NCI-H82 (cell line): ENCODE measurements around the gene FOXL2NB.
A peak's percentile ranks its signal among the peaks of the same experiment; 100 is the strongest.

Experiments
- DNase-seq: peaks from one replicate; lab custom pipeline; 2025; lab: John Stamatoyannopoulos, UW

The FOXL2NB gene

DNA sequence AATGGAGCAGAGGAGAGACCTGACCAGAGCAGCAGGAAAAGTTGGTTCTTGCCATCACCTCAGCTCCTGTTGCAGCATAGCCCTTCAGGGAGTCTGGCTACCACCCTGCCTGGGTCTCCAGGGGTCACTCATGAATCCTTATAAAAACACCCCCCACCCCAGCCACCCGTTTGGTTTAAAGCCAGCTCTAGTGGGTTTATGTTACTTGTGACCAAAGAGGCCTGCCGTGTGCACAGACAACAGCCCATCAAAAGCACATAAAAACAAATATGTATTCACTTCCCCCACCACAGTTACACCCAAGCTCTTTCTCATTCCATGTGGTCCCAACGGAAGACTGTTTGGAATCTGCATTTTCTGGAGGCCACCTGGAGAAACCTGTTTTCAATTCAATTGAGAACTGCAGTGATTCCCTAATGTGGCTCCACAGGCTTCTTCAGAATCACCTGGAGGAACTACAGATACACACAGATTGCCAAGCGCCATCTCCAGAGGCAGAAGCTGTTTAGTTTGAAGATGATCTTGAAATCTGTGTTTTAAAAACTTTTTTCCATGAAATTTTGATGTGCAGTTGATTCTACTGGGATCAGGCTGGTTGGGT is 13.8 kb upstream of the FOXL2NB start:
- DNase-seq = no peak

DNA sequence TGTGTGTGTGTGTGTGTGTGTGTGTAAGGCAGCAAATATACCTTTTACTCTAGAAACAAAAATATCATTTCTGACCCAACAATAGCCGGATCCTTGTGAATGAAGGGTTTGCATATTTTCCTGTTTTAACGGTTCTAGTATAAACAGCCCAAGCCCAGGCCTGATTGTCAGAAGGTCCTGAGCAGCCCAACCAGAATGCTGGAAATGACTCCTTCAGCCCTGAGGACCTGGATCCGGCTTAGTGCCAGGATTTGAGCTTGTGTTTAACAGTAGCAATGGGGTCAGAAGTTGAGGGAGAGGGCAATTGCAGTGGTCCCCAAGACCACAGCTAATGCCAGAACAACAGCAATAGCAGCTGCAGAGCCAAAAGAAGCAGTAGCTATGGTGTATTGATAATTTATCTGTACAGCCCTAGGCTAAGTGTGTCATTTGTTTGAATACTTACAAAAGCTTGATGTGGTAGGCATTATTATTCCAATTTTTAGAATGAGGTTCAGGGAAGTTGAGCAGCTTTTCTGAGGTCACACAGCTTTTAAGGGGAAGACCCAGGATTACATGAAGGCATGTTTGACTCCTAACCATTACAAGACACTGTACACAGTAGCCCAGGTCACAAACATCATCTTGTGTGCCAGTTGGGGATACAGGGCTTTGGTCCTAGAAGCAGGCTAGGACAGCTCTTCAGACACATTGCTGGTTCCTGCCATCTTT is 12.9 kb upstream of the FOXL2NB start:
- DNase-seq = no peak

- DNase-seq = no peak
Observed at GRCh38 chr3:138935505-138935862, 11.5 kb upstream of the FOXL2NB start.

GRCh38 chr3:138935863-138936740 is 10.9 kb upstream of the FOXL2NB start:
- DNase-seq = peak; percentile 82

DNA sequence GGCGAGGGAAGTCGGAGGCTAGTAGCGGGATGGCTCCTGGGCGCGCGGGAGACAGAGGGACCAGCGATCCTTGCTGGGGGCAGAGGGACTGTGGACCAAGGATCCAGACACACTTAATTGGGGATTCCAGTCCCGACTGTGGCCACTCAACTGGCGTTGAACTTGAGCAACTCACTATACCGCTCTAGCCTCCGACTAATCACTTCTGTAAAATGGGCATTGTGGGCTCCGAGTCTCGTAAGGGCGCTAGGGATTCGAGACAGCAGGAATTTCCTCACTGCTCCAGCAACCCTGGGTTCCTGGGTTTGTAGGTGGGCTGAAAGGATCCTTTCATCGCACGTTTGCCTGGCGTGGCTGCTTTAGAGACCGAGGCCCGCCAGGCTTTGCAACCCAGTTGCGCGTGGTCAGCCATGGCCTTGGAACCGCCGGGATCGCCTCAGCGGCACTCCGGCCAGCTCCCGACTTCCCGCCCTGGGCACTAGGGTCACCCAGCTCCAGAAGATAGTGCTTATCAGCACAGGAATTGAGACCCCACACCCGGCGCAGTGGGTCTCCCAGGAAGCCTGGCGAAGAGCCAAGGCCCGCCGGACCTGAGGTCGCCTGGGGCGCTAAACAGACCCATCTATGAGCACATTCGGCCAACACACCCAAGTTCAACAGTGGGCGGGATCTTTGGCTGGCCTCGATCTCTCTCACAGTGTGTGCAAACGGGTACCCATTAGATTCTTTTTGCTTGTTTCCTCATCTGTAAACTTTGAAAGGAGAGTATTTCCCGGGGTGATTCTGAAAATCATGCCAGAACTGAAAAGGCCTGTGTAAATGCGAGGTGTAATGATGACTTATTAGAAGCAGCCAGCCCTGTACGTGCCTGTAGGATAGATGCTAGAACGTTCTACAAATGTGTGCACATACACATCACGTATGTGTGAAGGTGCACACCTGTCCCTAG is 10.0 kb upstream of the FOXL2NB start:
- no peak for DNase-seq

DNA sequence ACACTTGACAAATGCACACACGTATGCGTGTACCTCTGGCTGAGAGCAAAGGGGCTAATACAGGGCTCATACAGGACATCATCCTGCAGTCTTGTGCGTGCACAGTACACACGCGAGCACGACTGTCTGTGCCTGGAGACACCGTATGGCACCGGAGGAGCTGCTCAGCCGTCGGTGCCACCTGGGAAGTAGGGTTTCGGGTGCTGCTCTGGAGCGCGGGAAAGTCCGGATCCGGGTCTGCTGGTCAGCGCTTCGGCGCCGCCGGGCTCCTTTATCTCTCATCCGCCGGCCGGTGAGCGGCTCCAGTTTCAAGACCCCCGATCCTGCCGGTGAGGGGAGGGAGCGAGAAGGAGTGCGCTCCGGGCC is 9.3 kb upstream of the FOXL2NB start:
- no peak for DNase-seq

GRCh38 chr3:138938056-138938876 is 8.8 kb upstream of the FOXL2NB start:
- DNase-seq = no peak

GRCh38 chr3:138938877-138939560 is 8.0 kb upstream of the FOXL2NB start:
- DNase-seq = no peak

DNA sequence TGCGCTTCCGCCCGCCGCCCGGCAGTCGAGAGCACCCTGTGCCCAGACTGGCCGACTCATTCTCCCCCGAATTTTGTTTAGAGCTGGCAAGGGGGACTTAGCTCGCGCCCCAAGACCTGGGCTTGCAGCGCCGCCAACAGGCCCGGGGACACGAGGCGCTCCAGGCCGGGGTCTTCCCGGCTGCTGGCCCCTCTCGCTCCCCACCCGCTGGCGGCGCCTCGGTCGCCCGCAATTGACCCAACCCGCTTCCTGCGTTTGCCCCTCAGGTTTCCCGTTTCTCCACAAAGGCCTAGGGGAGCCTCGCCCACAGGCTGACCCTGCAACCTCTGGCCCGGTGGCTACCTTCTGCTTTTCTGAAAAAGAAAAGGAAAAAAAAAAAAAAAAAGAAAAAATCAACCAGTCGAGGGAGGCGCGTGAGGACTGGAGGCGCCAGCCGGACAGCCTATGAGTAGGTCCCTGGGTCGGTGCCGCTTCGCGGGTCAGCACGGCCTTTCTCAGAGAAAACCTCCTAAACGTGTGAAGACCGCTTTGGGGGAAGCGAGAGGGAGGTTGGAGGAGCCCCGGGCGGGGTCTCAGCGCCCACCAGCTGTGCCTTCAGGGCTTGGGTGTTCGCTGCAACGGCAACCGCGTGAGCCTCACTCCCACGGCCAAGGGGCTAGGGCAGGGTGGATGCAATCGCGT is 7.3 kb upstream of the FOXL2NB start:
- DNase-seq = no peak

GRCh38 chr3:138940446-138940845 is 6.6 kb upstream of the FOXL2NB start:
- DNase-seq = no peak

- DNase-seq = peak; percentile 79
Observed at GRCh38 chr3:138941259-138941885, 5.6 kb upstream of the FOXL2NB start.

DNA sequence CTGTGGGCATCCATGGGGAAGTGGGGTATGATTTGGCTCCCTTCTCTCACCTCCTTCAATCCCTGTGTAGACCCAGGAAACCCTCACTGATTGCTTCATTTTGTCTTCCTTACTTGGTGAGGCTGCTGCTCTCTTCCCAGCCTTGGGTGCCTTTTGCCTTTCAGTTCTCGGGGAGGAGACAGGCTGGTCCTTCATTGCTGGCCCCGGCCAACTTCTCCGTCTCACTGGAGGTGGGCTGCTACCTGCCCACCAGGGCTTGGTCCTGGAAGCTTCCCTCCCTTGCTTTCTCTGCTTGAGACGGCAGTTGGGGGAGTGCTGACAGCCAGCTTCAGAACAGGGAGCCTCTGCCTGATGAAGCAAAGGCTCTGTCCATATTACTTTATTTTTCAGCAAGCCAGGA is 4.7 kb upstream of the FOXL2NB start:
- no peak for DNase-seq

GRCh38 chr3:138942861-138943623 is 4.0 kb upstream of the FOXL2NB start:
- peak; percentile 51 for DNase-seq

GRCh38 chr3:138943724-138944653 is 3.0 kb upstream of the FOXL2NB start:
- DNase-seq = peak; percentile 25

DNA sequence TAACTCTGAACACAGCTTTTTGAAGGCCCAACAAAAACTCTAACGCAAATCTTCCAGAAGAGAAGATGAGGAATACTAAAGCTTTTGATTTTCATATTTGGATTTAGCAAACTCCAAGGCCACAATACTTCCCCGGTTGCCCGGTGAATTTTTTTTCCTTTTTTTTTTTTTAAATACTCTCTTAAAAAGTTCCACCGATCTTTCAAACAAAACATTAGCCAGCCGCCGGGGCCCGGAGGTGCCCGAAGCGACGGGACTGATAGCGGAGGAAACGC is 2.4 kb upstream of the FOXL2NB start:
- DNase-seq = no peak

DNA sequence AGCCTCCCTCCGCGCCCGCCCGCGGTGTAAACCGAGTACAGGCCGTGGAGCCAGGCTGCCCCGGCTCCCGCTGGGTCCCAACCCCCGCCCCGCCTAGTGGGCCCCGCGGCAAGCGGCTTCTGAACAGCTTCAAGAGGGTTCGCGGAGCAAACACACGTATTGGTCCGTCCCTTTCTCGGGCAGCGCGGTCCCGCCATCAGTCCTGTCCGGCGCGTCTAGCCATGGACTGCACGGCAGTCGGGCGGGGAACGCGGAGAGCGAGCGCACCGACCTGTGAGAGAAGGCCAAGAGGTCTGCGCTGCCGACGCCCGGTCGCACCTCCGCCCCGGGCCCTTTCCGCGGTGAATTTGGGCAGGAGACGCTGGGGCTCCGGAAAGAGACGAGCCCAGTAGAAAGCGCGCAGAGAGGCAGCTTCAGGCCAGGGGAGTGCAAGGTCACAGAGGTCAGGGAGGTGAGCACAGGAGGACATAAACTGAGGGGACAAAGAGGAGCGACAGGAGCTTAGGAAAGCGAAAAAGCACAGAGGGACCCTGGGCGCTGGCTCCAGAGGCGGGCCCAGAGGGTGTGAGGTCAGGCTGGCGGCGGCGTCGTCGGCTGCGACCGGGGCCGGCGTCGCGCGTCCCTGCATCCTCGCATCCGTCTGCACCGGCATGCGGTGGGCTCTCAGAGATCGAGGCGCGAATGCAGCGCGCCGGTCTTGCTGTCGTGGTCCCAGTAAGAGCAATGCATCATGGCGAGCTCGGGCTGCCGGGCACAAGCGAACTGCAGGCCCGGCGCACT is 1.9 kb upstream of the FOXL2NB start:
- DNase-seq = peak; percentile 48
